Measurements from ENCODE around the gene GATA2.

Gene GATA2

GRCh38 chr3:128505771-128506170 lies 12.8 kb upstream of the GATA2 start:
- H3K9ac ChIP-seq (ENCODE audit: insufficient read length, low read depth) = no peak overlapping the region
- H3K4me3 ChIP-seq (ENCODE audit: insufficient read length, low read depth) = no peak overlapping the region
- peaks cover 4% of the 10 kb centered on the region for H3K27me3 ChIP-seq (ENCODE audit: insufficient read depth, insufficient read length)

GRCh38 chr3:128504963-128505730 lies 12.1 kb upstream of the GATA2 start:
- no peaks in the 10 kb centered on the region for H3K4me1 ChIP-seq (ENCODE audit: insufficient read depth, insufficient read length)
- H3K27me3 ChIP-seq (ENCODE audit: insufficient read depth, insufficient read length) = peaks cover 4% of the 10 kb centered on the region
- no peak overlapping the region for H3K4me3 ChIP-seq (ENCODE audit: insufficient read length, low read depth)
- H3K36me3 ChIP-seq (ENCODE audit: insufficient read depth, insufficient read length, low read length) = no peaks in the 10 kb centered on the region
- no peak overlapping the region for H3K9ac ChIP-seq (ENCODE audit: insufficient read length, low read depth)
- TF ChIP-seq SUZ12 (IDR thresholded peaks at IDR 0.05; ENCODE audit: extremely low read depth, insufficient read depth, insufficient read length) (no peak), YY1 (IDR thresholded peaks at IDR 0.05; ENCODE audit: insufficient read depth, insufficient read length) (no peak), ZNF274 (IDR thresholded peaks at IDR 0.05; ENCODE audit: low read depth, low read length) (no peak)
- peaks cover 18% of the 10 kb centered on the region for H3K9me3 ChIP-seq (ENCODE audit: insufficient read depth, low read length)
- DNase-seq (ENCODE audit: low read depth, low spot score) = no peak

More at GRCh38 chr3:128505771-128506170, 12.8 kb upstream of the GATA2 start:
- Histone ChIP-seq H3K4me1 (ENCODE audit: insufficient read depth, insufficient read length) (no peaks in the 10 kb centered on the region), H3K9me3 (ENCODE audit: insufficient read depth, low read length) (peaks cover 12% of the 10 kb centered on the region; the same call in 1 of the 2 replicates), H3K36me3 (ENCODE audit: insufficient read depth, insufficient read length, low read length) (no peaks in the 10 kb centered on the region)
- DNase-seq (ENCODE audit: low read depth, low spot score) = no peak
- no peak for TF ChIP-seq SUZ12 (IDR thresholded peaks at IDR 0.05; ENCODE audit: extremely low read depth, insufficient read depth, insufficient read length)
- TF ChIP-seq YY1 (IDR thresholded peaks at IDR 0.05; ENCODE audit: insufficient read depth, insufficient read length) = no peak

DNA sequence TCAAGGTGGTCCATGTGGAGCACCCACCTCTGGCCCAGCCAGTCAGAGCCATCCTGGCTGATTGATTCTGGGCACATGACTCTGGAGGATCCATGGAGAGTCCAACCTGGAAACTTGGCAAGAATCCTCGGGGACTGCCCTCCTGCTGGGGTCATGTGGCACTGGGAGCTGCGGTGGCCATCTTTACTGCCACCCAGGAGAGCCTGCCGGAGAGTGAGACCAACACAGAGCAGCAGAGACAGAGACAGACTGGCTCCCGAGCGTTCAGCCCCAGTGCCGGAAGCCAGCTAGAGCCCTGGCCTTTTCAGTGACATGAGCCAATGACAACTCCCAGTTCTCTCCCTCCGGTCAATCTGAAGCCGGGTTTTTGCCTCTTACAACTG lies 11.5 kb upstream of the GATA2 start:
- Histone ChIP-seq H3K9ac (ENCODE audit: insufficient read length, low read depth) (no peak overlapping the region), H3K4me3 (ENCODE audit: insufficient read length, low read depth) (no peak overlapping the region), H3K4me1 (ENCODE audit: insufficient read depth, insufficient read length) (peaks cover 2% of the 10 kb centered on the region), H3K36me3 (ENCODE audit: insufficient read depth, insufficient read length, low read length) (no peaks in the 10 kb centered on the region), H3K9me3 (ENCODE audit: insufficient read depth, low read length) (peaks cover 21% of the 10 kb centered on the region), H3K27me3 (ENCODE audit: insufficient read depth, insufficient read length) (peaks cover 4% of the 10 kb centered on the region)
- no peak for DNase-seq (ENCODE audit: low read depth, low spot score)
- no peak for TF ChIP-seq ZNF274 (IDR thresholded peaks at IDR 0.05; ENCODE audit: low read depth, low read length)
- no peak for TF ChIP-seq YY1 (IDR thresholded peaks at IDR 0.05; ENCODE audit: insufficient read depth, insufficient read length)
- no peak for TF ChIP-seq SUZ12 (IDR thresholded peaks at IDR 0.05; ENCODE audit: extremely low read depth, insufficient read depth, insufficient read length)

DNA sequence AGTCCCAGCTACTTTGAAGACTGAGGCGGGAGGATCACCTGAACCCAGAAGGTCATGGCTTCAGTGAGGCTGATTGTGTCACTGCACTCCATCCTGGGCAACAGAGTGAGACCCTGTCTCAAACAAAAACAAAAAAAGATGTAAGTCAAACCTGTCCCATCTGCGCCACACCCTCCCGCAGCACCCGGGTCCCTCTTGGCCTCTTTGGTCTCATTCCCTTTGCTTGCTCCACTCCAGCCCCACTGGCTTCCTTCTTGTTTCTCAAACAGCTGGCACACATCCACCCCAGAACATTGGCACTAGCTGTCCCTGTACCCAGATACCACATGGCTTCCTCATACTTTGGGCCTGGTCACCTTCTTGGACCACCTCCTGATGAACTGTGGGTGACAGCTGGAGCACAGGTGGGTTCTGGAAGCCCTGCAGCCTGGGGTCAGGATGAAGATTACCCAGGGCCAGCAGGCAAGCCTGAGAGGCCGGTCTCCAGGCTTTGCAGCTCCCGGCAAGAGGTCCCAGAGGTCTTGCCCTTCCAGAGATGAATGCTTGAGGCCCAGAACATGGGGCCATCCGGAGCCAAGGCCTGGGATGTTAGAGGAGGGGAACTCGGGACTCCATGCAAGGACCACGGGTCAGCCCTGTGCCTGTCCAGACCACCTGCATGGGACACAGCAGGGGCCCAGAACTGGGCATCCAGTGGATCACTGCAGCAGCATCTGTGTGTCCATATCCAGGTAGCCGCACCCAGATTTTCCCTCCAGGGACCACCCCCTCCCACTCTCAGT lies 10.9 kb upstream of the GATA2 start:
- H3K9ac ChIP-seq (ENCODE audit: insufficient read length, low read depth) = no peak overlapping the region
- peaks cover 21% of the 10 kb centered on the region for H3K9me3 ChIP-seq (ENCODE audit: insufficient read depth, low read length)
- peaks cover 4% of the 10 kb centered on the region for H3K27me3 ChIP-seq (ENCODE audit: insufficient read depth, insufficient read length)
- H3K4me1 ChIP-seq (ENCODE audit: insufficient read depth, insufficient read length) = peaks cover 5% of the 10 kb centered on the region
- no peaks in the 10 kb centered on the region for H3K36me3 ChIP-seq (ENCODE audit: insufficient read depth, insufficient read length, low read length)
- TF ChIP-seq SUZ12 (IDR thresholded peaks at IDR 0.05; ENCODE audit: extremely low read depth, insufficient read depth, insufficient read length) = no peak
- no peak for TF ChIP-seq YY1 (IDR thresholded peaks at IDR 0.05; ENCODE audit: insufficient read depth, insufficient read length)
- TF ChIP-seq ZNF274 (IDR thresholded peaks at IDR 0.05; ENCODE audit: low read depth, low read length) = no peak
- no peak overlapping the region for H3K4me3 ChIP-seq (ENCODE audit: insufficient read length, low read depth)
- DNase-seq (ENCODE audit: low read depth, low spot score) = no peak

- Histone ChIP-seq H3K36me3 (ENCODE audit: insufficient read depth, insufficient read length, low read length) (no peaks in the 10 kb centered on the region), H3K4me1 (ENCODE audit: insufficient read depth, insufficient read length) (peaks cover 12% of the 10 kb centered on the region), H3K4me3 (ENCODE audit: insufficient read length, low read depth) (no peak overlapping the region), H3K9me3 (ENCODE audit: insufficient read depth, low read length) (peaks cover 21% of the 10 kb centered on the region), H3K9ac (ENCODE audit: insufficient read length, low read depth) (no peak overlapping the region), H3K27me3 (ENCODE audit: insufficient read depth, insufficient read length) (peaks cover 10% of the 10 kb centered on the region)
- TF ChIP-seq YY1 (IDR thresholded peaks at IDR 0.05; ENCODE audit: insufficient read depth, insufficient read length) (no peak), SUZ12 (IDR thresholded peaks at IDR 0.05; ENCODE audit: extremely low read depth, insufficient read depth, insufficient read length) (no peak), ZNF274 (IDR thresholded peaks at IDR 0.05; ENCODE audit: low read depth, low read length) (no peak)
- no peak for DNase-seq (ENCODE audit: low read depth, low spot score)
These were observed 10.2 kb upstream of the GATA2 start for GRCh38 chr3:128503164-128503651.

DNA sequence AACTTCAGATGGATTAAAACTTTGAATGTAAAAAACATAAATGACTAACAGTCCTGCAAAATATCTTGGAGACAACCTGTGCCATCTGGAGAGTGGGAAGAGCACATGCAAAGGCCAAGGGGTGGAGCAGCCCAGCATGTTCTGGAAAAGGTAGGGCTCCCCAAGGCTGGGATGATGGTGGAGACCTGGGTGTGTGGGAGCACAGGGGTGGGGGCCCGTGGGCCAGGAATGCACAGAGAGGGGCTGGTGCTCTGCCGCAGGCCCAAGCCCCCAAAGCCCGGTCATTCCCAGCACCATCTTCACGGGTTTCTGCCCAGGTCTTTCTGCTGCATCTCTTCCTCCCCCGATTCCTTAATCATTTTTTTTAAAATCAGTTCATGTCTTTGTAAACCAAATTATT lies 9.7 kb upstream of the GATA2 start:
- TF ChIP-seq SUZ12 (IDR thresholded peaks at IDR 0.05; ENCODE audit: extremely low read depth, insufficient read depth, insufficient read length) (no peak), YY1 (IDR thresholded peaks at IDR 0.05; ENCODE audit: insufficient read depth, insufficient read length) (no peak), ZNF274 (IDR thresholded peaks at IDR 0.05; ENCODE audit: low read depth, low read length) (no peak)
- Histone ChIP-seq H3K4me3 (ENCODE audit: insufficient read length, low read depth) (no peak overlapping the region), H3K4me1 (ENCODE audit: insufficient read depth, insufficient read length) (peaks cover 13% of the 10 kb centered on the region), H3K9ac (ENCODE audit: insufficient read length, low read depth) (no peak overlapping the region), H3K27me3 (ENCODE audit: insufficient read depth, insufficient read length) (peaks cover 13% of the 10 kb centered on the region), H3K36me3 (ENCODE audit: insufficient read depth, insufficient read length, low read length) (no peaks in the 10 kb centered on the region), H3K9me3 (ENCODE audit: insufficient read depth, low read length) (peaks cover 21% of the 10 kb centered on the region)
- DNase-seq (ENCODE audit: low read depth, low spot score) = no peak

DNA sequence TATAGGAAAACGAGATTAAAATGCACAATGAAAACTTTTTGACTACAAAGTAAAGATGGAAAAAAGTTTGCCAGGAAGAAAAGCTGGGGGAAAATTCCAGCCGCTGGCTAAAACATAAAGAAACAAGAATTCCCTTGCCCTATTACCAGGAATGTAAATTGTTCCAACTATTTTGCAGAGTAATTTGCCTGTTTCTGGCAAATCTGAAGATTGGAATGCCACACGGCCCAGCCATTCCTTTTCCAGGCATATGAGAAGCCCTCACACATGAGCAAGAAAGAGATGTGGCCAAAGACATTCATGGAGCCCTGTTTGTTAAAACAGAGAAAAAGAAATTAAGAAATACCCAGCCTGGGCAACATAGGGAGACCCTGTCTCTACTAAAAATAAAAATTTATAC lies 8.4 kb upstream of the GATA2 start:
- Histone ChIP-seq H3K4me3 (ENCODE audit: insufficient read length, low read depth) (no peak overlapping the region), H3K9me3 (ENCODE audit: insufficient read depth, low read length) (peaks cover 21% of the 10 kb centered on the region), H3K4me1 (ENCODE audit: insufficient read depth, insufficient read length) (peaks cover 21% of the 10 kb centered on the region), H3K36me3 (ENCODE audit: insufficient read depth, insufficient read length, low read length) (no peaks in the 10 kb centered on the region), H3K9ac (ENCODE audit: insufficient read length, low read depth) (no peak overlapping the region), H3K27me3 (ENCODE audit: insufficient read depth, insufficient read length) (peaks cover 25% of the 10 kb centered on the region)
- TF ChIP-seq SUZ12 (IDR thresholded peaks at IDR 0.05; ENCODE audit: extremely low read depth, insufficient read depth, insufficient read length) = no peak
- TF ChIP-seq ZNF274 (IDR thresholded peaks at IDR 0.05; ENCODE audit: low read depth, low read length) = no peak
- no peak for TF ChIP-seq YY1 (IDR thresholded peaks at IDR 0.05; ENCODE audit: insufficient read depth, insufficient read length)
- DNase-seq (ENCODE audit: low read depth, low spot score) = no peak
